ENCODE data around the gene SNX27. TPM values are rescaled to one million over a fixed set of nuclear protein-coding genes. Genes with fewer than 3 reads are reported as not detected.
"Not testable (repeated sequence)": the region's sequence is repeated elsewhere in the genome, so short reads cannot be mapped to it uniquely, and the experiment has no call there.

The SNX27 gene
- total and polyA plus RNA-seq, 5 donors from 2014 or later, result 10.4 to 25.3 (median 11.8) TPM

DNA sequence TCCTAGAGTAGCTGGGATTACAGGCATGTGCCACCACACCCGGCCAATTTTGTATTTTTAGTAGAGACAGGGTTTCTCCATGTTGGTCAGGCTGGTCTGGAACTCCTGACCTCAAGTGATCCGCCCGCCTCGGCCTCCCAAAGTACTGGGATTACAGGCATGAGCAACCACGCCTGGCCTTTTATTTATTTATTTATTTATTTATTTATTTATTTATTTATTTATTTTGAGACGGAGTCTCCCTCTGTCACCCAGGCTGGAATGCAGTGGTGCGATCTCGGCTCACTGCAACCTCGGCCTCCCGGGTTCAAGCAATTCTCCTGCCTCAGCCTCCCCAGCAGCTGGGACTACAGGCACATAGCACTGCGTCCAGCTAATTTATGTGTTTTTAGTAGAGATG, 31.2 kb downstream of the SNX27 start:
- H3K4me3 ChIP-seq (ENCODE audit: low read depth, low read length); H3K4me3 Mint-ChIP-seq; DNase-seq; H3K27me3 Mint-ChIP-seq; H3K27ac ChIP-seq (ENCODE audit: insufficient read depth, low read length, poor library complexity, severe bottlenecking); ATAC-seq (ENCODE audit: low read depth in 2 of 2); H3K9me3 Mint-ChIP-seq; H3K4me1 ChIP-seq (ENCODE audit: control insufficient read depth, insufficient read depth, low read length, poor library complexity, severe bottlenecking); H3K36me3 ChIP-seq (ENCODE audit: control insufficient read depth, insufficient read depth, low read length); H3K9me3 ChIP-seq (ENCODE audit: control insufficient read depth in 2 of 2, low read length in 2 of 2); H3K27me3 ChIP-seq (ENCODE audit: control insufficient read depth, insufficient read depth, low read length): not testable (repeated sequence)
- peaks cover 34% of the 10 kb centered on the region for H3K36me3 Mint-ChIP-seq
- H3K4me1 Mint-ChIP-seq, result peaks cover 0 to 27% (median 20%) of the 10 kb centered on the region in 4 donors
- H3K27ac Mint-ChIP-seq, result peak overlapping the region in 1 of 3 donors; percentile 32

DNA sequence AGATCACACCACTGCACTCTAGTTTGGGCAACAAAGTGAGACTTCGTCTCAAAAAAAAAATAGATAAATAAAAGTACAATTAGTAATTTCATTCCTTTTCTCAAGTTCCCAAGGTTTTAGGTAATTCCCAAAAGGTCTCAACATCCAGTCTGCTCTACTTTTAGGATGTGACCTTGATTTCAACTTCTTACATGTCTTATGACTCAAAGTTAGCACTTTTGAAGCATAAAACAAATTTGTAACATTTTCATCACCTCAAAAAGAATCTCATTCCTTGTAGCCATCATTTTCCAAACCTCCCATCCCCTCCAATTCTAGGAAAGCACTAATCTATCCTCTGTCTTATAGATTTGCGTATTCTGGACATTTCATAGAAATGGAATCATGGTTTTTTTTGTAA, 32.2 kb downstream of the SNX27 start:
- H3K9me3 ChIP-seq (ENCODE audit: control insufficient read depth in 2 of 2, low read length in 2 of 2), result no peaks in the 10 kb centered on the region
- no peaks in the 10 kb centered on the region for H3K27me3 ChIP-seq (ENCODE audit: control insufficient read depth, insufficient read depth, low read length)
- no peaks in the 10 kb centered on the region for H3K4me1 ChIP-seq (ENCODE audit: control insufficient read depth, insufficient read depth, low read length, poor library complexity, severe bottlenecking)
- ATAC-seq (ENCODE audit: low read depth in 2 of 2) (no peak), DNase-seq (no peak)
- Mint-ChIP-seq H3K9me3 (peaks cover 0 to 3% (median 0%) of the 10 kb centered on the region in 7 donors), H3K36me3 (peaks cover 34% of the 10 kb centered on the region), H3K4me1 (peaks cover 0 to 24% (median 16%) of the 10 kb centered on the region in 4 donors), H3K4me3 (no peak overlapping the region), H3K27me3 (no peaks in the 10 kb centered on the region), H3K27ac (no peak overlapping the region)
- H3K4me3 ChIP-seq (ENCODE audit: low read depth, low read length), result no peak overlapping the region
- no peaks in the 10 kb centered on the region for H3K36me3 ChIP-seq (ENCODE audit: control insufficient read depth, insufficient read depth, low read length)
- H3K27ac ChIP-seq (ENCODE audit: insufficient read depth, low read length, poor library complexity, severe bottlenecking), result no peak overlapping the region

DNA sequence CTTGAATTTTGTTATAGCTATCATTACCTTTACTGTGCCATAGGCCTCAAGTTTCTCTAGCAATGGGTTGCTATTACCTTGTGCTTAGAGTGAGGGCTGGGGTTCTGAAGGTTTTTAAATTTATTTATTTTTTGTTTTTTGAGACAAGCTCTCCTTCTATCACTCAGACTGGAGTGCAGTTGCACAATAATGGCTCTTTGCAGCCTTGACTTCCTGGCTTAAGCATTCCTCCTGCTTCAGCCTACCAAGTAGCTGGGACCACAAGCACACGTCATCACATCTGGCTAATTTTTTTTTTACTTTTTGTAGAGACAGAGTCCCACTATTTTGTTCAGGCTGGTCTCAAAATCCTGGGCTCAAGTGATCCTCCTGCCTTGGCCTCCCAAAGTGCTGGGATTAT, 41.5 kb downstream of the SNX27 start:
- peaks cover 7% of the 10 kb centered on the region for H3K36me3 ChIP-seq (ENCODE audit: control insufficient read depth, insufficient read depth, low read length)
- peaks cover 8% of the 10 kb centered on the region for H3K4me1 ChIP-seq (ENCODE audit: control insufficient read depth, insufficient read depth, low read length, poor library complexity, severe bottlenecking)
- peak overlapping the region in 2 of 3 donors; percentile 20 to 87 for H3K27ac Mint-ChIP-seq
- H3K27me3 Mint-ChIP-seq, result no peaks in the 10 kb centered on the region
- peaks cover 22% of the 10 kb centered on the region for H3K36me3 Mint-ChIP-seq
- H3K27me3 ChIP-seq (ENCODE audit: control insufficient read depth, insufficient read depth, low read length), result no peaks in the 10 kb centered on the region
- peak overlapping the region in 2 of 4 donors; percentile 2 to 41 for H3K4me3 Mint-ChIP-seq
- no peak for DNase-seq
- H3K9me3 ChIP-seq (ENCODE audit: control insufficient read depth in 2 of 2, low read length in 2 of 2), result no peaks in the 10 kb centered on the region
- ATAC-seq (ENCODE audit: low read depth in 2 of 2), result no peak
- H3K4me1 Mint-ChIP-seq, result peaks cover 15 to 29% (median 17%) of the 10 kb centered on the region in 4 donors
- no peak overlapping the region for H3K4me3 ChIP-seq (ENCODE audit: low read depth, low read length)
- peaks cover 0 to 1% (median 0%) of the 10 kb centered on the region in 7 donors for H3K9me3 Mint-ChIP-seq
- H3K27ac ChIP-seq (ENCODE audit: insufficient read depth, low read length, poor library complexity, severe bottlenecking), result no peak overlapping the region

- H3K27me3 Mint-ChIP-seq, result no peaks in the 10 kb centered on the region
- DNase-seq (no peak), ATAC-seq (ENCODE audit: low read depth in 2 of 2) (no peak)
- H3K4me1 Mint-ChIP-seq, result peaks cover 17 to 35% (median 20%) of the 10 kb centered on the region in 4 donors
- peaks cover 8% of the 10 kb centered on the region for H3K4me1 ChIP-seq (ENCODE audit: control insufficient read depth, insufficient read depth, low read length, poor library complexity, severe bottlenecking)
- peaks cover 9% of the 10 kb centered on the region for H3K36me3 ChIP-seq (ENCODE audit: control insufficient read depth, insufficient read depth, low read length)
- H3K4me3 ChIP-seq (ENCODE audit: low read depth, low read length), result no peak overlapping the region
- peaks cover 33% of the 10 kb centered on the region for H3K36me3 Mint-ChIP-seq
- H3K9me3 Mint-ChIP-seq, result peaks cover 0 to 1% (median 0%) of the 10 kb centered on the region in 7 donors
- no peaks in the 10 kb centered on the region for H3K27me3 ChIP-seq (ENCODE audit: control insufficient read depth, insufficient read depth, low read length)
- no peak overlapping the region for H3K27ac Mint-ChIP-seq
- no peak overlapping the region for H3K4me3 Mint-ChIP-seq
- H3K9me3 ChIP-seq (ENCODE audit: control insufficient read depth in 2 of 2, low read length in 2 of 2), result no peaks in the 10 kb centered on the region
- no peak overlapping the region for H3K27ac ChIP-seq (ENCODE audit: insufficient read depth, low read length, poor library complexity, severe bottlenecking)
Measured at GRCh38 chr1:151655371-151655770, 43.5 kb downstream of the SNX27 start.

DNA sequence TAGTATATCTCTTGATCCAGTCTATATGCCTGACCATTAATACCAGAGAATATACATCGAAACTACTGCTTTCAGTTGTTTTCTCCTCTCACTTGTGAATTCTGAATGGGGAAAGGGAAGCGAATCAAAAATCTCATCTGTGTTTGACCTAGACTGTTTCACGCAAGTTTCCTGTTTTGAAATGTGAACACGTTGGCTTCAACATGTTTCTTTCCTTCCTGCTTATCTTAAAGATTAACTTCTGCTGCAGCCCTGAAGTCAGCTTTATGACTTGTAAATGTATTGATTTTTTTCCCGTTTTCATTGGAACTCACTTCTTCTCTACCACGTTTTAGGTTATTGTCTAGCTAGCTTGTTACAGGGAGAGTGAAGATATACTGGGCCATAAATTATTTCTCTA, 49.9 kb downstream of the SNX27 start:
- Histone ChIP-seq H3K4me3 (ENCODE audit: low read depth, low read length) (peak overlapping the region; percentile 46), H3K9me3 (ENCODE audit: control insufficient read depth in 2 of 2, low read length in 2 of 2) (no peaks in the 10 kb centered on the region), H3K36me3 (ENCODE audit: control insufficient read depth, insufficient read depth, low read length) (peaks cover 24% of the 10 kb centered on the region), H3K27me3 (ENCODE audit: control insufficient read depth, insufficient read depth, low read length) (no peaks in the 10 kb centered on the region), H3K4me1 (ENCODE audit: control insufficient read depth, insufficient read depth, low read length, poor library complexity, severe bottlenecking) (peaks cover 9% of the 10 kb centered on the region), H3K27ac (ENCODE audit: insufficient read depth, low read length, poor library complexity, severe bottlenecking) (peak overlapping the region; percentile 62)
- Mint-ChIP-seq H3K4me3 (peak overlapping the region in 3 of 4 donors; percentile 2 to 74 (median 72)), H3K27ac (peak overlapping the region; percentile 86 to 98 (median 92)), H3K27me3 (no peaks in the 10 kb centered on the region), H3K9me3 (no peaks in the 10 kb centered on the region), H3K4me1 (peaks cover 18 to 43% (median 22%) of the 10 kb centered on the region in 4 donors), H3K36me3 (peaks cover 39% of the 10 kb centered on the region)
- DNase-seq (peak in 1 of 3 donors; percentile 53), ATAC-seq (ENCODE audit: low read depth in 2 of 2) (peak; percentile 40 to 50)

DNA sequence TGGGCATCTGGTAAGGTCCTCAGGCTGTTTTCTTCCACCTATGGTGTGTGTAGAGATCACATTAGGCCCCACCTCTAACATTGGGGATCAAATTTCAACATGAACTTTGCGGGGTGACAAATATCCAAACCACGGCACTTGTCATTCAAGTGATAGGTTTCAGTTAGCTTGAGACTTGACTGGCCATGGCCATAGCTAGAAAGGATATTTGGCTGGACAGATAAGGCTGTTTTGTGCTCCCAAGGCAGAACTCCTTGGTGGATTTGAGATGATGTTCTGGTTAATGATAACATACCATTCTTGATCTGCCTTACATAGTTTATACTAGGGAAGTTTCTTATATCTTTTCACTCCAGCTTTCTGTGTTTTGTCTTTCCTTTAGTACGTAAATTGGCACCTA, 56.2 kb downstream of the SNX27 start:
- H3K36me3 ChIP-seq (ENCODE audit: control insufficient read depth, insufficient read depth, low read length), result peaks cover 32% of the 10 kb centered on the region
- Mint-ChIP-seq H3K36me3 (peaks cover 51% of the 10 kb centered on the region), H3K9me3 (peaks cover 0 to 3% (median 0%) of the 10 kb centered on the region in 7 donors)

DNA sequence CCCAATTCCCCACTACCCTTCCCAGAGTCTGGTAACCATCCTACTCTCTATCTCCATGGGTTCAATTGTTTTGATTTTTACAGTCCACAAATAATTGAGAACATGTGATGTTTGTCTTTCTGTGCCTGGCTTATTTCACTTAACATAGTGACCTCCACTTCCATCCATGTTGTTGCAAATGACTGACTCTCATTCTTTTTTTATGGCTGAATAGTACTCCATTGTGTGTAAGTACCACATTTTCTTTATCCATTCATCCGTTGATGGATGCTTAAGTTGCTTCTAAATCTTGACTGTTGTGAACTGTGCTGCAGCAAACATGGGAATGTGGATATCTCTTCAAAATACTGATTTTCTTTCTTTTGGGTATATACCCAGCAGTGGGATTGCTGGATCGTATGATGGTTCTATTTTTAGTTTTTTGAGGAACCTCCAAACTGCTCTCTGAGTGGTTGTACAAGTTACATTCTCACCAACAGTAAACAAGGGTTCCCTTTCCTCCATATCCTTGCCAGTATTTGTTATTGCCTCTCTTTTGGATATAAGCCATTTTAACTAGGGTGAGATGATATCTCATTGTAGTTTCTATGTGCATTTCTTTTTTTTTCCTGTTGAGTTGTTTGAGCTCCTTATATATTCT, 58.3 kb downstream of the SNX27 start:
- ATAC-seq (ENCODE audit: low read depth in 2 of 2); DNase-seq; H3K9me3 Mint-ChIP-seq; H3K9me3 ChIP-seq (ENCODE audit: control insufficient read depth in 2 of 2, low read length in 2 of 2); H3K4me3 ChIP-seq (ENCODE audit: low read depth, low read length); H3K27me3 ChIP-seq (ENCODE audit: control insufficient read depth, insufficient read depth, low read length); H3K27me3 Mint-ChIP-seq; H3K4me1 ChIP-seq (ENCODE audit: control insufficient read depth, insufficient read depth, low read length, poor library complexity, severe bottlenecking); H3K4me3 Mint-ChIP-seq; H3K27ac ChIP-seq (ENCODE audit: insufficient read depth, low read length, poor library complexity, severe bottlenecking): not testable (repeated sequence)
- H3K36me3 ChIP-seq (ENCODE audit: control insufficient read depth, insufficient read depth, low read length), result peaks cover 34% of the 10 kb centered on the region
- Mint-ChIP-seq H3K4me1 (peaks cover 0 to 23% (median 16%) of the 10 kb centered on the region in 4 donors), H3K27ac (peak overlapping the region in 1 of 3 donors; percentile 20), H3K36me3 (peaks cover 62% of the 10 kb centered on the region)

More for the DNA sequence above, 56.2 kb downstream of the SNX27 start:
- Mint-ChIP-seq H3K27me3 (no peaks in the 10 kb centered on the region), H3K4me3 (no peak overlapping the region), H3K4me1 (peaks cover 6 to 24% (median 17%) of the 10 kb centered on the region in 4 donors), H3K27ac (peak overlapping the region in 1 of 3 donors; percentile 37)
- Histone ChIP-seq H3K9me3 (ENCODE audit: control insufficient read depth in 2 of 2, low read length in 2 of 2) (no peaks in the 10 kb centered on the region), H3K27me3 (ENCODE audit: control insufficient read depth, insufficient read depth, low read length) (no peaks in the 10 kb centered on the region), H3K27ac (ENCODE audit: insufficient read depth, low read length, poor library complexity, severe bottlenecking) (no peak overlapping the region), H3K4me3 (ENCODE audit: low read depth, low read length) (no peak overlapping the region), H3K4me1 (ENCODE audit: control insufficient read depth, insufficient read depth, low read length, poor library complexity, severe bottlenecking) (no peaks in the 10 kb centered on the region)
- ATAC-seq (ENCODE audit: low read depth in 2 of 2), result no peak
- no peak for DNase-seq

DNA sequence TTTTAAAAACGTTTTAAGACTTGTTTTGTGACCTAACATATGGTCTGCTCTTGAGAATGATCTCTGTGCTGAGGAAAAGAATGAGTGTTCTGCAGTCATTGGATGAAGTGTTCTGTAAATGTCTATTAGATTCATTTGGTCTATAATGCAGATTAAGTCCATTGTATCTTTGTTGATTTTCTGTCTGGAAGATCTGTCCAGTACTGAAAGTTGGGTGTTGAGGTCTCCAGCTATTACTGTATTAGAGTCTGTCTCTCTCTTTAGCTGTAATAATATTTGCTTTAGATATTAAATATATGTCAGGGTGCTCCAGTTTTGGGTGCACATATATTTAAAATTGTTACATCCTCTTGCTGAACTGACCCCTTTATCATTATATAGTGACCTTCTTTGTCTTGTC, 61.6 kb downstream of the SNX27 start:
- no peak overlapping the region for H3K27ac Mint-ChIP-seq
- H3K27ac ChIP-seq (ENCODE audit: insufficient read depth, low read length, poor library complexity, severe bottlenecking), result no peak overlapping the region
- H3K27me3 ChIP-seq (ENCODE audit: control insufficient read depth, insufficient read depth, low read length), result no peaks in the 10 kb centered on the region
- H3K4me3 Mint-ChIP-seq, result no peak overlapping the region
- peaks cover 30% of the 10 kb centered on the region for H3K36me3 ChIP-seq (ENCODE audit: control insufficient read depth, insufficient read depth, low read length)
- H3K9me3 Mint-ChIP-seq, result peaks cover 0 to 3% (median 0%) of the 10 kb centered on the region in 7 donors
- ATAC-seq (ENCODE audit: low read depth in 2 of 2) (no peak), DNase-seq (no peak)
- no peak overlapping the region for H3K4me3 ChIP-seq (ENCODE audit: low read depth, low read length)
- no peaks in the 10 kb centered on the region for H3K9me3 ChIP-seq (ENCODE audit: control insufficient read depth in 2 of 2, low read length in 2 of 2)
- peaks cover 0 to 14% (median 9%) of the 10 kb centered on the region in 4 donors for H3K4me1 Mint-ChIP-seq
- no peaks in the 10 kb centered on the region for H3K4me1 ChIP-seq (ENCODE audit: control insufficient read depth, insufficient read depth, low read length, poor library complexity, severe bottlenecking)
- H3K36me3 Mint-ChIP-seq, result peaks cover 56% of the 10 kb centered on the region
- no peaks in the 10 kb centered on the region for H3K27me3 Mint-ChIP-seq

All from CD4-positive, CD25-positive, alpha-beta regulatory T cell (primary cell).